ENCODE results near the gene FAS. TPM values are rescaled to one million over a fixed set of nuclear protein-coding genes. Genes with fewer than 3 reads are reported as not detected.

FAS gene
- total and polyA plus RNA-seq, 4 donors = 2.2 to 13.2 (median 5.9) TPM

DNA sequence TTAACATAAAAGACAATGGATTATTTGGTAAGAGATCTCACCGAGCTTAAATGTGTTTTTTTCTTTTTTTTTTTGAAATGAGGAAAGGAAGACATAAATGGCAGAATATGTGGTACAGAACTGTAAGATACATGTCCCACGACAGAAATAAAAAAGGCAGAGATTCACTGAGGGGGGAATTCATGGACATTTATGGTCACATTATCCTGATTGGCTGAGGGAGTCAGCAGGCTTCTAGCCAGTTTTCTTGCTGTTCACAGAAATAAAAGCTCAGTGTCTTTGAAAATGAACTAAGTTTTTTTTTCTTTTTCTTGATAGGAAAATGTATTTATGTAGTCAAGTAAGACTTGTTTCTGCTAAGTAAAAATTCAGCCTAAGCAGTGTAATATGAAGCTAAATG is 8.2 kb upstream of the FAS start:
- no peak for TF ChIP-seq RAD21 (IDR thresholded peaks at IDR 0.05)
- TF ChIP-seq, protein P1, sequence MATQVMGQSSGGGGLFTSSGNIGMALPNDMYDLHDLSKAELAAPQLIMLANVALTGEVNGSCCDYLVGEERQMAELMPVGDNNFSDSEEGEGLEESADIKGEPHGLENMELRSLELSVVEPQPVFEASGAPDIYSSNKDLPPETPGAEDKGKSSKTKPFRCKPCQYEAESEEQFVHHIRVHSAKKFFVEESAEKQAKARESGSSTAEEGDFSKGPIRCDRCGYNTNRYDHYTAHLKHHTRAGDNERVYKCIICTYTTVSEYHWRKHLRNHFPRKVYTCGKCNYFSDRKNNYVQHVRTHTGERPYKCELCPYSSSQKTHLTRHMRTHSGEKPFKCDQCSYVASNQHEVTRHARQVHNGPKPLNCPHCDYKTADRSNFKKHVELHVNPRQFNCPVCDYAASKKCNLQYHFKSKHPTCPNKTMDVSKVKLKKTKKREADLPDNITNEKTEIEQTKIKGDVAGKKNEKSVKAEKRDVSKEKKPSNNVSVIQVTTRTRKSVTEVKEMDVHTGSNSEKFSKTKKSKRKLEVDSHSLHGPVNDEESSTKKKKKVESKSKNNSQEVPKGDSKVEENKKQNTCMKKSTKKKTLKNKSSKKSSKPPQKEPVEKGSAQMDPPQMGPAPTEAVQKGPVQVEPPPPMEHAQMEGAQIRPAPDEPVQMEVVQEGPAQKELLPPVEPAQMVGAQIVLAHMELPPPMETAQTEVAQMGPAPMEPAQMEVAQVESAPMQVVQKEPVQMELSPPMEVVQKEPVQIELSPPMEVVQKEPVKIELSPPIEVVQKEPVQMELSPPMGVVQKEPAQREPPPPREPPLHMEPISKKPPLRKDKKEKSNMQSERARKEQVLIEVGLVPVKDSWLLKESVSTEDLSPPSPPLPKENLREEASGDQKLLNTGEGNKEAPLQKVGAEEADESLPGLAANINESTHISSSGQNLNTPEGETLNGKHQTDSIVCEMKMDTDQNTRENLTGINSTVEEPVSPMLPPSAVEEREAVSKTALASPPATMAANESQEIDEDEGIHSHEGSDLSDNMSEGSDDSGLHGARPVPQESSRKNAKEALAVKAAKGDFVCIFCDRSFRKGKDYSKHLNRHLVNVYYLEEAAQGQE (IDR thresholded peaks at IDR 0.05) = no peak
- no peak for TF ChIP-seq SP1 (IDR thresholded peaks at IDR 0.05)
- TF ChIP-seq FOXA1 (IDR thresholded peaks at IDR 0.05) = no peak
- TF ChIP-seq, protein P2, sequence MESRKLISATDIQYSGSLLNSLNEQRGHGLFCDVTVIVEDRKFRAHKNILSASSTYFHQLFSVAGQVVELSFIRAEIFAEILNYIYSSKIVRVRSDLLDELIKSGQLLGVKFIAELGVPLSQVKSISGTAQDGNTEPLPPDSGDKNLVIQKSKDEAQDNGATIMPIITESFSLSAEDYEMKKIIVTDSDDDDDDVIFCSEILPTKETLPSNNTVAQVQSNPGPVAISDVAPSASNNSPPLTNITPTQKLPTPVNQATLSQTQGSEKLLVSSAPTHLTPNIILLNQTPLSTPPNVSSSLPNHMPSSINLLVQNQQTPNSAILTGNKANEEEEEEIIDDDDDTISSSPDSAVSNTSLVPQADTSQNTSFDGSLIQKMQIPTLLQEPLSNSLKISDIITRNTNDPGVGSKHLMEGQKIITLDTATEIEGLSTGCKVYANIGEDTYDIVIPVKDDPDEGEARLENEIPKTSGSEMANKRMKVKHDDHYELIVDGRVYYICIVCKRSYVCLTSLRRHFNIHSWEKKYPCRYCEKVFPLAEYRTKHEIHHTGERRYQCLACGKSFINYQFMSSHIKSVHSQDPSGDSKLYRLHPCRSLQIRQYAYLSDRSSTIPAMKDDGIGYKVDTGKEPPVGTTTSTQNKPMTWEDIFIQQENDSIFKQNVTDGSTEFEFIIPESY (IDR thresholded peaks at IDR 0.05) = no peak
- TF ChIP-seq CTCF (IDR thresholded peaks at IDR 0.05; ENCODE audit: low read depth, low read length, missing input control) = no peak
- TF ChIP-seq EGR1 (IDR thresholded peaks at IDR 0.05; ENCODE audit: low read depth in 2 of 2) = no peak
- no peak for TF ChIP-seq TAF1 (conservative IDR thresholded peaks at IDR 0.05)
- no peak for TF ChIP-seq HNF4A (conservative IDR thresholded peaks at IDR 0.05)
- TF ChIP-seq RXRA (IDR thresholded peaks at IDR 0.05) = no peak
- no peak for TF ChIP-seq HNF4G (IDR thresholded peaks at IDR 0.05)
- TF ChIP-seq, protein P3, sequence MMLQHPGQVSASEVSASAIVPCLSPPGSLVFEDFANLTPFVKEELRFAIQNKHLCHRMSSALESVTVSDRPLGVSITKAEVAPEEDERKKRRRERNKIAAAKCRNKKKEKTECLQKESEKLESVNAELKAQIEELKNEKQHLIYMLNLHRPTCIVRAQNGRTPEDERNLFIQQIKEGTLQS (IDR thresholded peaks at IDR 0.05) = no peak
- TF ChIP-seq GABPA (IDR thresholded peaks at IDR 0.05 in 1 of 2, conservative IDR thresholded peaks at IDR 0.05 in 1 of 2) = no peak
- TF ChIP-seq, protein P4, sequence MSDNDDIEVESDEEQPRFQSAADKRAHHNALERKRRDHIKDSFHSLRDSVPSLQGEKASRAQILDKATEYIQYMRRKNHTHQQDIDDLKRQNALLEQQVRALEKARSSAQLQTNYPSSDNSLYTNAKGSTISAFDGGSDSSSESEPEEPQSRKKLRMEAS (IDR thresholded peaks at IDR 0.05) = no peak
- TF ChIP-seq FOXA2 (IDR thresholded peaks at IDR 0.05) = no peak
- TF ChIP-seq JUND (IDR thresholded peaks at IDR 0.05) = no peak
- no peak for TF ChIP-seq NR2F2 (IDR thresholded peaks at IDR 0.05)
- 82% methylated on average over 2 of the region's 2 CpGs for WGBS
- no peaks in the 10 kb centered on the region for H3K36me3 ChIP-seq (ENCODE audit: control insufficient read depth in 4 of 4, insufficient read depth in 3 of 4, low read depth in 1 of 4, low read length in 3 of 4)
- DNase-seq (ENCODE audit: low spot score) = no peak
- no peak overlapping the region for H3K4me3 ChIP-seq (ENCODE audit: low read depth in 1 of 3, low read length in 3 of 3)
- no peak overlapping the region for H3K27ac ChIP-seq (ENCODE audit: low read depth in 1 of 2, low read length in 2 of 2)
- no peaks in the 10 kb centered on the region for H3K9me3 ChIP-seq (ENCODE audit: control insufficient read depth in 4 of 4, low read length in 3 of 4)
- no peaks in the 10 kb centered on the region for H3K27me3 ChIP-seq (ENCODE audit: control insufficient read depth in 4 of 4, insufficient read depth in 4 of 4, low read length in 3 of 4)
- no peak overlapping the region for H3K9ac ChIP-seq (ENCODE audit: low read depth in 1 of 2, low read length in 2 of 2)
- H3K4me1 ChIP-seq (ENCODE audit: control insufficient read depth in 4 of 4, insufficient read depth in 4 of 4, low read length in 3 of 4) = peaks cover 2 to 41% (median 31%) of the 10 kb centered on the region in 4 donors

Measured in liver (tissue), 9 donors.